Activated gamma-delta T cell treated with Interleukin-2 at 50 U/mL for 16 hours (primary cell): ENCODE results near the gene EYA3.

Experiments
- DNase-seq: peaks from one replicate; pipeline ENCODE4 v3.0.0-alpha.2; 2020

Gene EYA3

DNA sequence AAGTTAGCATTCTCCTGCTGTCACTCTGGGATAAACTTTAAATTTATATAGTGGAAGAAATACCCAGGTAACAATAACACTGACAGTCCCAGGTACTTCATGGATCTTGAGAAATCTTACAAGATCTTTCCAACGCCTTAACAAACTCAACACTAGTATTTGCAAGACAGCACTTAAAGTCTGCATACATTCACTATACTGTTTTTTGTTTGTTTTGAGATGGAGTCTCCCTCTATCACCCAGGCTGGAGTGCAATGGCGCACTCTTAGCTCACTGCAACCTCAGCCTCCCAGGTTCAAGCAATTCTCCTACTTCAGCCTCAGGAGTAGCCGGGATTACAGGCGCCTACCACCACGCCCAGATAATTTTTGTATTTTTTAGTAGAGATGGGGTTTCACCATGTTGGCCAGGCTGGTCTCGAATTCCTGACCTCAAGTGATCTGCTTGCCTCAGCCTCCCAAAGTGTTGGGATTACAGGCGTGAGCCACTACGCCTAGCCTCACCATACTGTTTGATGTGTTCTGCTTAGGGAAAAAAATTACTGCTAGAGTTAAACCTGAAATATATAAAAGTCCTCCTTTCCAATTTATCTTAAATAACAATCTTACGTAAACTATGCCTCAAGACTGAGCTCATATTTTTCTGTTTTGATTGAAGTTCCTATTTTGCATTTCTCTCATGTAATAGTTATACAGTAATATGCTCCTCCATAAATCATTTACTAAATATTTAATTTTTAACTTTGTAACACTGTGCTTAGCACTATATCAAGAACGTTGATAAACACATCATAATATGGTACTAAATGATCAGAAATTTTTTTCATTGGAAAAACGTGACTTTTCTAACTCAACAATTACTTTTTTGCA lies 17.5 kb downstream of the EYA3 start:
- DNase-seq, result no peak

DNA sequence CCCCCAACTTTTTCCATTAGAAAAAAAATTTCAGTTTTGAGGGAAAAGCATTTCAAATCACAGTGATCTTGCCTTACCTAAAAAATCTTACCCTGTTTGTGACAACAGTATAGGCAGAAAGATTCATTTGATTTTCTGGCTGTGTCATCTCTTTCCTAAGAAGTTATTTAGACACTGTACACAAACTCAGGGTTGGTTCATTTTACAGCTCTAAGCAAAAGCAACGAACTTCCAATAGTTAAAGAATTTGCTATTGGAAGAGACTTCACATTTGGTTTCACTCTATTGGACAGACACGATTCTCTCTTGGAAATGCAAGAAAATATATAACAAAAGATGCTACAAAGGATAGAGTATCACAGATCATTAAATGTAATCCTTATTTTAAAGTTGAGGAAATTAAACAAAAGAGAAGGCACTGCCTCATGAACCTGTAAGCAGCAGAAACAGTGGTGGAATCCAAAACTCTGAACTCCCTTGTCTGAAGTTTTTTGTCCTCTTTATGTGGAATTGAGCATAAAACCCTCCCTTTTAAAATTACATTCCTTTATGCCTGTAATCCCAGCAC lies 20.8 kb downstream of the EYA3 start:
- DNase-seq, result no peak

DNA sequence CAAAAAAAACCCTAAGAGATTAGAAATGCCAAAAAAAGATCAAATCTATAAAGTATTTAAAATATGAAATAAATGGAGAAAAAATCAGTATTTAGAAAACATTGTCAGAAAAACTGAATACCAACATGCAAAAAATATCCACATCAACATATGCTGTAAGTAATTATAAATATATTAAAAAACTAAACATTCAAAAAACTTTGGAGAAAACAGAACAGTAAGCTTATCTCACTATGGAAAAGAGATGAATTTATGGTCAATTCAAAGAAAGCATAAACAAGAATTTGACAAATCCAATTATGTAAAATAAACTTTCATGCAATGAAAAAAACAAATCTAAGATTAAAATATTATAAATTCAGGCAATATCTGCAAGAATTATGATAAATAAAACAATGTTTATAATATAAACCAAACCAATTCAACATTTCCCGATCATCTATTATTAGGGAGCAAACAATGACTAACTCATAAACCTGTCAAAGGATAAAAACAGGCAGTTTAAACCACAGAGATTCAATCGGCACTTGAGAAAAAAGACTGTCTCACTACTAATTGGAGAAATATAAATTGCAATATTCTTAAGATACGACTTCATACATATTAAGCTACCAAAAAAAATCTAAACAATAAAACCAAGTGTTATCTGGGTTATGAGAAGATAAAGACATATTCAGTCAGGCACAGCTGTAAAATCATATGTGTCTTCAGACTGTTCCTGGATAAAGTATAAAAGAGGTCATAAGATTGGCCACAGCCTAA lies 21.8 kb downstream of the EYA3 start:
- DNase-seq, result no peak

DNA sequence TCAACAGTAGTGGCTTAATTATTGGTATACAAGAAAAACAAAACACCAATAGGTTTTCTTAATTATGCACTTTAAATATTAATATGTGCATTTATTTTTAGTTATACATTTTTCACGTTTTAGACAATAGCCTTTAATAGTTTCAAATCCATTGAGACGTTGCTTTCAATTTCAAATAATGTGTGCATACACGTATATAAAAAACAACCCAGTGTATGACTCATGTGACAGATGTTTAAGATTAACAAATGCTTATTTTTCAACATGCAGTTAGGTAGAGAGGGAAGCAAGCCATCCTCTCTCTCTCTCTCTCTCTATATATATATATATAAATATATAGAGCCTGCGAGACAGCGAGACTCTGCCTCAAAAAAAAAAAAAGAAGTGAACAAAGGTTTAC lies 24.3 kb downstream of the EYA3 start:
- DNase-seq, result no peak

DNA sequence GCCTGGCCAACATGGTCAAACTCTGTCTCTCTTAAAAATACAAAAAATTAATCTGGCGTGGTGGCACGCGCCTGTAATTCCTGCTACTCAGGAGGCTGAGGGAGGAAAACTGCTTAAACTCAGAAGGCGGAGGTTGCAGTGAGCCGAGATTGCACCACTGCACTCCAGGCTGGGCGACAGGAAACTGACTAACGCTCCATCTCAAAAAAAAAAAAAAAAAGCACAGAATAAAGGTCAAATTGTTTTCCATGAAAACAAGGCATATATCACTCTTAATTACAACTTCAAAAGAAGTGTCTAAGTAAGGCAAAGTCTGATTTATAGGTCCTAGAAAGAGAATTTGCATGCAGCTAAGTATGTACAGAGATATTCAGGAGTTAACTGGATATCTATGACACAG lies 25.6 kb downstream of the EYA3 start:
- no peak for DNase-seq

DNA sequence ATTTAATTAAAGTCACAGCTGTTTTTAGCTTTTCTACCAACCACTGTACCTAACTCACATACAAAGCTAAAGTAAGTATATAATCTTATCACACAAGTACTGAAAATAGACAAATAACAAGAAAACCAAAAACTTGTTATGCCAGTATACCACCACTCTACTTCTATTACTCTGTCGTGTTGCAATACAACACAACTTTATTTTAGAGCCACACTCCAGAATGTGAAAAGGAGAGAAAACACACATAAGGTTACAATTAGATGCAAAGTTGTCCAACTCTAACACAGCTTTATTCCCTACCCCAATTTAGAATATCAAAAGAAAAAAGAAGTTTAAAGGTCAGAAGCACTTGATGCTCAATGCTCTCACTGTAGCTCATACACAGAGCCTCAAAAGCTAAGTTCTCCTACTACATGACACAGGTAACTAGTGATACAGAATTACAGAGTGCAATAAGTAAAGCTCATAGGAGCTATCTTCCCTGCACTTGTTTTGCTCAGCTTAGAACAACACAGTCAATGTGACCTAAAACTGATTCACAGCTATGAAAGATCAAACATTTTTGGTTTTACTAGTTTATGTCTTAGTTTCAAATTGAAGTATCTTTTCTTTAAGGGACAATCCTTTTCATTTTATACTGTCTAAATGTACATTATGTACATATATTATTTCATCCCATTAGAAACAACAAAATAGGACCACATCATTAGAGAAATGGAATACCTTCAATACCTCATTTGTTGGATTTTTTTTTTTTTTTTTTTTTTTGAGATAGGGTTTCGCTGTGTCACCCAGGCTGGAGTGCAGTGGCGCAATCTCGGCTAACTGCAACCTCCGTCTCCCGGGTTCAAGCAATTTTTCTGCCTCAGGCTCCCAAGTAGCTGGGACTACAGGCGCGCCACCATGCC lies 29.2 kb downstream of the EYA3 start:
- DNase-seq, result no peak

DNA sequence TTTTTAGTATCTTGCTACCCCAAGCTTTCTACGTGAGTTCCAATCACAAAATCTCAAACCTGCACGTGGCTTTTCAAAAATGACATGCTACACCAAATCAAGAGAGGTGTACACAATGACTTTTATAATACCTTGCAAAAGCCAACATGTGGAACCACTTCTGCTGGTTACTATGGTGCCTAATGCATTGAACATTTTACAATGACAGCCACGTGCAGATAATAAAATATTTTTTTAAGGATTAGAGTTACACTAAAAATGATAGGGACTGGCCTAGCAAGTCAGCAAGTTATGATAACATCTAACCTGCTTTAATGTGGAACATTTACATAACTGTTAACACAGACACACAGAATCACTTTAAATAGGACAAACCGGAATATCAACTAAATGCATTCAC lies 30.2 kb downstream of the EYA3 start:
- no peak for DNase-seq

DNA sequence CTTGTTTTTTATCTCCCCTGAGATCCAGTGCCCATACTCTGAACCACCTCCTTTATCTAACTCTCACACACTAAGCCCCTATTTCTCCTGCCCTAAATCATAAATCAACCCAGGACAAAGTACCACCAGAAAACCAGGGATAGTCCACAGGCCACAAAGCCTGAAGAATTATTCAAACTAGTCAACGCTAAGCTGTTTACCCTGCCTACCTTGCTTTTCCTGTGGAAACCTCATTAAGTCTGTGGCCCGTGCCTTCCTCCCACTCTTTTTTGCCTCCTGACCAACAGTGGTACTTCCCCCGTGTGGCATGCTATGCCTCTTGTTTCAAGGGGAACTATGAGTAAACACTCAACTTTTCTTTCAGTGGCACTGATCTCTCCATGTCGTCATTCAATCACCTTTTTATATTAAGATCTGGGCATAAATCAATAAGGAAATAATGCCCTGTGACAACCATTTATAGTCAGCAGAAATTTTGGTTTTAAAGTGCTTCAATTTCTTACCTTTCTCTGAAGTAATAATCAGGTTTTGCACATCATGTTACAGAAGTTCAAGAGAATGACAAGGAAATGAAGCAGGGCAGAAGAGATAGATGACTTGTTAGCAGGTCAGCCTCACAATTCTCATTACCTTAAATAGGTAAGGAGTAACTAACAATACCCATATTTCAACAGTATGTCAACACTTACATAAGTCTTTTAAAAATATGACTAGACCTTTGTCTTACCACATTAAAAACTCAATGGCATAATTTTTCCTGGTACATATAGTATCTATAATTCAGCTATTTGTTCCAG lies 32.1 kb downstream of the EYA3 start:
- peak; percentile 22 for DNase-seq

DNA sequence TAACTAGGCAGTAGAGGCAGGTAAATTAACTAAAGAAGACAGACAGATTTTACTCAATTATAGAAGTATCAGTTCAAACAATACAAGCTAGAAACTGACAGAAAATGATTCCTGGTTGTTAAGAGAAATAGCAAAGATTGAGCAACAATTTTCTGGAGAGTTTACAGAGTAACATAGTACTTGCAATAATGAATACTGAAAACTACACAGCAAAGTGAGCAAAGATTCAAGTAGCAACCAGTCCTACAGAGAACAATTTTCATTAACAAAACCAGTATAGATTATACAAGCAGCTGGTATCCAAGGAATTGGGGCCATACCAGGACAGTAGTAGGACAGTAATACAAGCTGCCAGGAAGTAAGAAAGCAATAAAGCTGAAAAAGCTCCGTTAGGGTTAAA lies 37.6 kb downstream of the EYA3 start:
- DNase-seq, result no peak

DNA sequence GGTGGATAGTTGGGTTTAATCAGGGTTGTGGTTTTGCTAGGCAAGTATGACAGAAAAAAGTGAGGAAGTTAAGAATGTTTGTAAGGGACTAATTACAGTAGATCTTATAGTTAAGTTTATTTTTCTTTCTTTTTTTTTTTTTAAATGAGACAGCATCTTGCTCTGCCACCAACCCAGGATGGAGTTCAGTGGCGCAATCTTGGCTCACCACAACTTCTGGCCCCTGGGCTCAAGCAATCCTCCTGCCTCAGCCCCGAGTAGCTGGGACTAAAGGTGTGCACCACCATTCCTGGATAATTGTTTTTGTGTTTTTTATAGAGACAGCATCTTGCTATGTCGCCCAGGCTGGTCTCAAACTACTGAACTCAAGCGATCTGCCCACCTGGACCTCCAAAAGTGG lies 41.7 kb downstream of the EYA3 start:
- no peak for DNase-seq

DNA sequence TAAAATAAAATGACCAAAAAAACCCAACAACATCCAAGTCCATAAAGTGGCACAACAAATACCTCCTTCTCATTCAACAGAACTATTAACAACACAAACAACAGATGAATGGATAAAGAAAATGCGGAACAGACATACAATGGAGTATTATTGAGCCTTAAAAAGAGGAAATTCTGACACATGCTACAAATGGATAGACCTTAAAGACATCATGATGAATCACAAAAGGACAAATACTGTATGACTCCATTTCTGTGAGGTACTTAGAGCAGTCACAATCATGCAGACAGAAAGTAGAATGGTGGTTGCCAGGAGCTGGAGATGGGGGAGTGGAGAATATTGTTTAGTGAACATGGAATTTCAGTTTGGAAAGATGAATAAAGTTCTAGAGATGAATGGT lies 42.6 kb downstream of the EYA3 start:
- no peak for DNase-seq

DNA sequence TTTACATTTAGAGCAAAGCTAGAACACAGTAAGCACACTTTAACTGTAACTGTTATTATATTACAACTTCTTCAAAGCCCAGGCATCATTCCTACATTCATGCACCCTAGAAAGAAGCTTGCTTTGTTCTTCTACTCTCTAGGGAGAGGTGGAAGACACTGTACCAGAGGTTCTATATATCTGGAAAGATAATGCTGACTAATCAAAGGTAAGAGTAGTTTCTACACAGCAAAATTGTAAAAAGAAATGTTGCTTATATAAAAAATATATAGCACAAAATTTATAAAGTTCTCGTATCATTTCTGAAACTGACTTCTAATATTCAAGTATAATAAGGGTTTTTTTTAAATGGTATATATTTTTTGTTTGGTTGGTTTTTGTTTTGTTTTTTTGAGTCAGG lies 44.0 kb downstream of the EYA3 start:
- no peak for DNase-seq

DNA sequence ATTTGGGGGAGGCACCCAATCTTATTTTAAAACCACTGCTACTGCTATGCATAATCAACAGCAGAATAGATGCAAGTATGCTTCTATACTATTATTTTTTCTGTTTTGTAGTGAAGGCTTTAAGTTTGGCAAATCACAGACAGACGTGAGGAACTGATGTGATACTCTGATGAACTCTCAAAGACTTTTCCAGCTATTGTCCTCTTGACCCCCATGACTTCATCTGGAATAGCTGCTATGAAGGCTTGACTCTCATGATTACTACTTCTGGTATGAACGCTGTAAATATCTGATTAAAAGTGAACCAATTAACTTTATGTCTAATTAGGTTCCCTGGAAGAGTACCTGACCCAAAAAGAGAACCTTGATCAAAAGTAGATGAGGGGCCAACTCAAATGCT lies 49.1 kb downstream of the EYA3 start:
- no peak for DNase-seq

DNA sequence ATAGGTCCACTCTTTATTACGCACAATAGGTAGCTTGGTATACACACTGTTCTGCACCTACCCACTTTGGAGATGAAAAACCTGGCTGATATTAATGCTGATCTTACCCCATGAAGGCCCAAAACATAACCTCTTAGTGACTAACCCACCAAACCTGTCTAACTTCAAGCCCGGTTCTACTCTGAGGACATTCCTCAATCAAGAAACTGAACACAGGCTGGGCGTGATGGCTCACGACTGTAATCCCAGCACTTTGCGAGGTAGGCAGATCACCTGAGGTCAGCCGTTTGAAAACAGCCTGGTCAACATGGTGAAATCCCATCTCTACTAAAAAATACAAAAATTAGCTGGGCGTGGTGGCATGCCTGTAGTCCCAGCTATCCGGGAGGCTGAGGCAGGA lies 50.5 kb downstream of the EYA3 start:
- DNase-seq, result no peak

DNA sequence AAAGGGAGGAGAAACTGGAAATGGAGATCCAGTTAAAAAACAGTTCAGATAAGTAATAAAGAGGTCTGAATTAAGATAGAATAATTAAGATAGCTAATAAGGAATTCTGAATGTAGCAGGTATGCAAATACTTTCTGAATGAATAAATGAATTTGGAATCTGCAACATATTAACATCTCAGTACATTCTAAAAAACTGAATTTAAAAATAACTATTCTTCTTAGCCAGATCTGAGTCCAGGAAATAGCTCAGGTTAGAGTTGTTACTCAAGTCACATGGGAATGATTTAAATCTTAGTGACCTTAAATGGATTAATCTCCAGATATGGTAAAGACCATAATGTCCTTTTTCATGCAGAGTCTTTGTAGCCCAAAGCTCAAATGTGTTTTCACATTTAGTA lies 51.2 kb downstream of the EYA3 start:
- no peak for DNase-seq

DNA sequence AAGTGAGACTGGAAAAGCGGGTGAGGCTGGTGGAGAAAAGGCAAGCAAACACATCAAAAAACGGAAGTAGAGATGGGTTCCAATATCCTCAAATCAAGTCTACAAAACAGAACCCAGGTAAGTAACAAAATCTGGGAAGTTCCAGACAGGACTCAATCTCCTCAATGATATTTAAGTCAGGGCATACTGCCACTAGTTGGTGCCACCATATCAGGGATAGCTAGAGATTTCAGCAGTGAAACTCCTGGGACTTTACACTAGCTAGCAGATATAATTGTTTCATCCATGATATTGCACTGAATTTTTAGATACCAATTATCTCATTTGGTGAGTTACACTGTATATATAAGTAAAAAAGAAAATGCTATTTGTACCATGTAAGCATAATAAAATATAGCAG lies 52.0 kb downstream of the EYA3 start:
- DNase-seq, result no peak

DNA sequence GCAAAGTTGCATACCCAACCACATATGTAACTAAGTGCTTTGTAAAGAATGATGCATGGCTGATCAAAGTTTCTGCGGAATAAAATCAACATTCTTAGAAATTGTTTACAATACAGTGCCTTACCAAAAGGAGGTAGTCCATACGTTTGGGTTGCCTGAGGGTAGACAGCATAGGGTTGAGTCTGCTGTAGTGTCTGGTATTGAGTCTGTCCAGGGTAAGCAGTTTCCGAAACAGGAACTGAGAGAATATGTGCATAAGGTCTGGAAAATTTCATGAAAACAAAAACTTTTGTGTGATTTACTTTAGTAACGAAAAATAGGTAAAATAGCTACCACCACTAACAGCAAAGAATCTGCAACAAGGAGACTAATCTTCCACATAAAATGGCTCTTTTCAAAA lies 53.0 kb downstream of the EYA3 start:
- no peak for DNase-seq

DNA sequence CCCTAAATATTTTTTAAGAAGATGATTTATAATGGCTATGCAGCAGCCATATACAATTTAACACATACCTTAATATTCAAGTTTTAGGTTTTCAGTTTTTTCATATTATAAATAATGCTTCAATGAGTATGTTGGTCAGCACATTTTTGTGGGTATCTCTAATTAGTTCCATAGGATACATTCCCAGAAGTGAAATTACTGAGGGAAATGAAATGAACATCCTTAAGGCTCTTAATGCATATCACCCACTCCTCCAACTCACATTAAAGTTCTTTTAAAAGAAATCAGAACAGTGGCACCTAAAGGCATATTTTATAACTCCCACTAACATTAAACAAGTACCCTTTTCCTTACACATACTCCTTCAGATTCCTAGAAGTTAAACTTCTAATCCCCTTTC lies 56.1 kb downstream of the EYA3 start:
- no peak for DNase-seq

DNA sequence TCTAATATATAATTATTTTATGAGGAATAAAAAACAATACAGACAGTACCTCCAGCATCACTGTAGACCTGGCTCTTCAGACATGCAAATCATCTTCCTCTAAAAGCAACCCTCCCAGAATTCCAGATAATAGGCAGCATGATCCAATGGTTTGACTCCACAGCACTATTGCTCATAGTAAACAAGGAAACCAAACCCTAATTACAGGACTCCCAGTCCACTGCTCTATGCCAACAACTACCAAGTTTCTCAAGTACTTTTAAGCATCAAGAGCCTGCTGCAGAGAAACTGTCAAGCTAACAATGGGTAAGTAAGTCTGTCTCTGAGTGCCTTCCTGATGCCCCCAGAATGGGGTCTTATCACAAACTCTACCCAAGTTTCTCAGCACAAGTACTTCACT lies 57.2 kb downstream of the EYA3 start:
- DNase-seq, result no peak

DNA sequence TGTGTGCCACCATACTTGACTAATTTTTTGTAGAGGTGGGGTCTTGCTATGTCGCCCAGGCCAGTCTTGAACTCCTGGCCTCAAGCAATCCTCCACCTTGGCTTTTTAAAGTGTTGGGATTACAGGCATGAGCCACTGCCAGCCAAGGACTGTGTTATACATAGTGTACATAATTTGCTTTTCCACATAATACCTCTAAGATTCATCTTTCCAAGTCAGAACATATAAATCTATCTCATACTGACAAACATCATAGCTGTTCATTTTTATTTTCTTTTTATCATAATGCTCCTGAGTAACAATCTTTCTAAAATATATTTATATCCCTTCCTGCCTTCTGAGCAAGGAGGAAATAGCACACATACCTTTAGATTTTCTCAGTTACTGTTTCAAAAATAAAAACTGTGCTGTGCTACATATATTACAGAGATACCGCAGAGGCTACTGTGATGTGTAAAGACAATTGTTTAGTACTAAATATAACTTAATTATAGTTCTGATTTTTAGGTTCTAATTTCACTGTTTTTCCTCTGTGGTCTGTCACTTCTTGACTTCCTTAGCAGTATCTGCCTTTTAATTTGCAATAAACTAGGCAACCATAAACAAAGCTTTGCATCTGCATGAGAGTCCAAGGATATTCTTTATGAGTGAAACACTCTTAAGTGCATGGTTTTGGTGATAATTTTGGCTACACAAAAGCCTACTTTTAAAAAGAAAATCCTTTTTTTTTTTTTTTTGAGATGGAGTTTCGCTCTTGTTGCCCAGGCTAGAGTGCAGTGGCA lies 59.3 kb downstream of the EYA3 start:
- no peak for DNase-seq

DNA sequence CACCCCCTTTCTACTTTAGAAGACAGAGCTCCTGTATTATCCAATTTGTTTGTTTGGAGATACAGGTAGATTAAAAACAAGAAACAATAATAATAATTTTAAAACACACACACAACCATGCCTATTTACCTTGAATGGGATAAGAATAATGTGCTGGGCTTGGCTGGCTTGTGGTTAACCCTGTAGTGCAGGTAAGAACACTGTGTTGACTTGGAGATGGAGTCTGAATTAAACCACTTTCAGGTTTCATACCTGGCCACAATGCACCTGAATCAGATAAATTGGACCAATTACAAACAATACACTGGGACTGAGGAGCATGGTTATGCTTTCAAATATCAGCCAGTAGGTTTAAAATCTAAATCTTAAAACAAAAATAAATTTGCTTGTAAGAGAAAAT lies 60.8 kb downstream of the EYA3 start:
- no peak for DNase-seq
